Astrocyte (in vitro differentiated cells and primary cell): ENCODE measurements around the gene VDR. TPM values are rescaled to one million over a fixed set of nuclear protein-coding genes. Genes with fewer than 3 reads are reported as not detected.

ENCODE experiments used
- DNase-seq: peaks from one replicate; pipeline ENCODE4 v3.0.0-alpha.2; 2010; ENCODE audit warnings: low read depth
- FAIRE-seq: peaks from 2 replicates; lab custom pipeline; 2011; peaks lifted over from hg19 to GRCh38; lab: Jason Lieb, UNC
- H2AFZ ChIP-seq: 2 replicates; pipeline ENCODE4 v1.6.0; 2012; ENCODE audit warnings: low read depth, low read length, inconsistent platforms
- H3K27ac ChIP-seq: 2 replicates; pipeline ENCODE4 v1.5.1; 2011; ENCODE audit warnings: low read depth, low read length, inconsistent platforms
- H3K27me3 ChIP-seq: 2 replicates; pipeline ENCODE4 v1.6.0; 2011; ENCODE audit warnings: low read length, inconsistent platforms; ENCODE audit not compliant: insufficient read depth
- H3K36me3 ChIP-seq: 2 replicates; pipeline ENCODE4 v1.5.1; 2011; ENCODE audit warnings: low read length, inconsistent platforms; ENCODE audit not compliant: insufficient read depth
- H3K4me1 ChIP-seq: 2 replicates; pipeline ENCODE4 v1.5.1; 2011; ENCODE audit warnings: low read length, inconsistent platforms; ENCODE audit not compliant: insufficient read depth
- H3K4me2 ChIP-seq: 2 replicates; pipeline ENCODE4 v1.6.0; 2012; ENCODE audit warnings: low read length, inconsistent platforms
- H3K4me3 ChIP-seq: 2 replicates; pipeline ENCODE4 v1.5.1; 2011; ENCODE audit warnings: low read depth, mild to moderate bottlenecking, low read length, inconsistent platforms; ENCODE audit not compliant: insufficient read depth
- H3K79me2 ChIP-seq: 2 replicates; pipeline ENCODE4 v1.6.0; 2012; ENCODE audit warnings: mild to moderate bottlenecking, low read length, inconsistent platforms; ENCODE audit not compliant: insufficient read depth
- H3K9ac ChIP-seq: 2 replicates; pipeline ENCODE4 v1.6.0; 2012; ENCODE audit warnings: mild to moderate bottlenecking, low read length, inconsistent platforms
- H3K9me3 ChIP-seq: 2 replicates; pipeline ENCODE4 v1.5.1; 2012; ENCODE audit warnings: low read depth, mild to moderate bottlenecking, low read length, inconsistent platforms; ENCODE audit not compliant: insufficient read depth
- H4K20me1 ChIP-seq: 2 replicates; pipeline ENCODE4 v1.6.0; 2012; ENCODE audit warnings: low read length, inconsistent platforms; ENCODE audit not compliant: insufficient read depth
- H3K27ac Mint-ChIP-seq: one replicate; pipeline ENCODE4 v1.8.0; 2021; ENCODE audit warnings: mild to moderate bottlenecking, mixed read lengths; ENCODE audit not compliant: unreplicated experiment
- H3K27me3 Mint-ChIP-seq: one replicate; pipeline ENCODE4 v1.8.0; 2021; ENCODE audit warnings: low read depth, mixed read lengths; ENCODE audit not compliant: unreplicated experiment
- H3K36me3 Mint-ChIP-seq: one replicate; pipeline ENCODE4 v1.8.0; 2021; ENCODE audit warnings: low read depth, mixed read lengths; ENCODE audit not compliant: unreplicated experiment
- H3K4me1 Mint-ChIP-seq: one replicate; pipeline ENCODE4 v1.8.0; 2021; ENCODE audit warnings: low read depth, mixed read lengths; ENCODE audit not compliant: unreplicated experiment
- H3K4me3 Mint-ChIP-seq: one replicate; pipeline ENCODE4 v1.8.0; 2021; ENCODE audit warnings: mild to moderate bottlenecking, moderate library complexity, mixed read lengths; ENCODE audit not compliant: unreplicated experiment
- H3K9me3 Mint-ChIP-seq: one replicate; pipeline ENCODE4 v1.8.0; 2021; ENCODE audit warnings: mild to moderate bottlenecking, mixed read lengths; ENCODE audit not compliant: unreplicated experiment
- CTCF ChIP-seq: IDR thresholded peaks from 2 replicates; pipeline ENCODE4 v1.5.1; 2011; ENCODE audit warnings: low read depth, mild to moderate bottlenecking, inconsistent platforms, low read length, moderate library complexity; ENCODE audit not compliant: insufficient read depth
- EZH2 ChIP-seq: IDR thresholded peaks from 2 replicates; pipeline ENCODE4 v1.6.1; 2012; ENCODE audit warnings: mild to moderate bottlenecking, low read length, inconsistent platforms; ENCODE audit not compliant: insufficient read depth
- total RNA-seq: library from RNA; stranded (reverse); gene quantifications from 2 replicates; pipeline ENCODE4 v1.2.1, GENCODE V29; 2021

VDR gene
- total RNA-seq, 1 donor from 2014 or later, result 6.6 TPM

GRCh38 chr12:47828976-47829482, 75.8 kb downstream of the VDR start:
- Mint-ChIP-seq H3K36me3 (no peaks in the 10 kb centered on the region), H3K27me3 (no peaks in the 10 kb centered on the region), H3K4me1 (peaks cover 19% of the 10 kb centered on the region), H3K4me3 (no peak overlapping the region), H3K9me3 (no peaks in the 10 kb centered on the region), H3K27ac (no peak overlapping the region)
- H3K79me2 ChIP-seq, result no peaks in the 10 kb centered on the region
- peaks cover 8% of the 10 kb centered on the region for H3K4me1 ChIP-seq
- no peaks in the 10 kb centered on the region for H3K36me3 ChIP-seq
- no peak for FAIRE-seq
- DNase-seq, result no peak
- H3K27me3 ChIP-seq, result no peaks in the 10 kb centered on the region
- peak overlapping the region; percentile 47 for H3K4me2 ChIP-seq
- H3K4me3 ChIP-seq, result no peak overlapping the region
- peak overlapping the region; percentile 70 for H2AFZ ChIP-seq
- no peak overlapping the region for H3K27ac ChIP-seq
- no peaks in the 10 kb centered on the region for H4K20me1 ChIP-seq
- TF ChIP-seq CTCF, result no peak
- no peak for TF ChIP-seq EZH2
- H3K9ac ChIP-seq, result no peak overlapping the region
- H3K9me3 ChIP-seq, result no peaks in the 10 kb centered on the region

GRCh38 chr12:47828008-47828975, 76.5 kb downstream of the VDR start:
- Histone ChIP-seq H3K27me3 (no peaks in the 10 kb centered on the region), H3K4me2 (no peak overlapping the region), H2AFZ (no peak overlapping the region), H3K79me2 (no peaks in the 10 kb centered on the region), H3K36me3 (no peaks in the 10 kb centered on the region), H4K20me1 (no peaks in the 10 kb centered on the region), H3K4me3 (no peak overlapping the region), H3K4me1 (peaks cover 8% of the 10 kb centered on the region), H3K27ac (no peak overlapping the region), H3K9me3 (no peaks in the 10 kb centered on the region), H3K9ac (no peak overlapping the region)
- DNase-seq (no peak), FAIRE-seq (no peak)
- H3K4me3 Mint-ChIP-seq, result no peak overlapping the region
- H3K27ac Mint-ChIP-seq, result no peak overlapping the region
- H3K36me3 Mint-ChIP-seq, result no peaks in the 10 kb centered on the region
- TF ChIP-seq CTCF (no peak), EZH2 (no peak)
- H3K9me3 Mint-ChIP-seq, result no peaks in the 10 kb centered on the region
- H3K27me3 Mint-ChIP-seq, result no peaks in the 10 kb centered on the region
- peaks cover 23% of the 10 kb centered on the region for H3K4me1 Mint-ChIP-seq
